ENCODE measurements around the gene PTGIR. TPM values are rescaled to one million over a fixed set of nuclear protein-coding genes. Genes with fewer than 3 reads are reported as not detected.

The PTGIR gene
- total RNA-seq, 1 experiment from 2014 or later = not detected

DNA sequence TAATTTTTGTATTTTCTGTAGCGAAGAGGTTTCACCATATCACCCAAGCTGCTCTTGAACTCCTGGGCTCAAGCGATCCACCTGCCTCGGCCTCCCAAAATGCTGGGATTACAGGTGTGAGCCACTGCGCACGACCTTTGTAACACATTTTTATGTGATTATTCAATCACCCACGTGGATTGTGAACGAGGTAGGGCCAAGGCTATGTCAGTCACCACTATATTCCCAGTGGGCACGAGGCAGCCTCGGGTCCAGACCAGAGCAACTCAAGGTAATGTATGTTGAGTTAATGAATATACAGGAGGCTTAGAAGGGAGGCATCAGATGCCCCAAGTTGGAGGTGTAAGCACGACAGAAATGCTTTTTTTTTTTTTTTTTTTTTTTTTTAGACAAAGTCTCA, 8.9 kb downstream of the PTGIR start:
- intact Hi-C loops (cut with micrococcal nuclease; ENCODE audit: unreplicated experiment) = no loop called here
- CTCF ChIA-PET = interaction anchor here (0.5 to 4.8 kb wide), 2 partner anchors 46 to 524 kb away, joined by 4 to 35 read pairs; partner anchors contain the start of gene DACT3

DNA sequence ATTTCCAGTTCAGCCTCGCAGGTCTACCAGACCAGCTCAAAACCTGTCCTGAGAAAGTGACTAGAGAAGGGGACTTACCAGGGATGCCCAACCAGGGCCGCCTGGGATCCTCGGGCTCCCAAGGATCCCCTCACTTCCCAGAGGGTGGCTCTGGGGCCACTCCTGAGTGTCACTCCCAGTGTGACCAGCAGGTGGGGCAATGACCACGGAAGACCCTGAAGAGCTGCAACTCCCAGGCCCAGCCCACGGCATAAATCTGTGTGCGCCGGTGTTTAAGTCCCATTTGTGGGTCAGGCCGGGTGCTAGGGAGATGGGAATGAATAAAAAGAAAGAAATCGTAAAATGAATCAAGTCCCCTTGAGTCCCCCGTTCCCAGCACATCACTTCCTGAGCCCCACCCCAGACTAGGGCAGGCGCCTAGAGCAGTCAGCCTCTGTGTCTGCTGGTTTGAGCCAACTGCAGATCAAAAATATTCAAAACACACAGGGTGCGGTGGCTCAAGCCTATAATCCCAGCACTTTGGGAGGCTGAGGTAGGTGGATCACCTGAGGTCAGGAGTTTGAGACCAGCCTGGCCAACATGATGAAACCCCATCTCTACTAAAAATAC, 10.7 kb downstream of the PTGIR start:
- Histone ChIP-seq H3K4me1 (ENCODE audit: insufficient read depth, low read length, poor library complexity, severe bottlenecking) (peaks cover 7% of the 10 kb centered on the region), H3K9me3 (ENCODE audit: low read depth, low read length, poor library complexity, severe bottlenecking) (no peaks in the 10 kb centered on the region), H3K27me3 (replicated peaks; ENCODE audit: insufficient read depth, low read depth, low read length, poor library complexity) (no peaks in the 10 kb centered on the region), H3K27ac (ENCODE audit: low read depth, low read length, poor library complexity, severe bottlenecking) (no peak overlapping the region), H3K4me3 (ENCODE audit: low read depth, low read length, poor library complexity, severe bottlenecking) (no peak overlapping the region), H3K36me3 (ENCODE audit: insufficient read depth, low read length, poor library complexity, severe bottlenecking) (peaks cover 10% of the 10 kb centered on the region)
- peak; percentile 88 for DNase-seq (ENCODE audit: low spot score)
- POLR2A ChIA-PET (ENCODE audit: low non-redundant PET) = no interaction called here
- intact Hi-C loops (cut with micrococcal nuclease; ENCODE audit: unreplicated experiment) = loop anchor here (1.0 kb wide), 1 partner anchor 48 kb away; no protein-coding TSS in a partner anchor
- TF ChIP-seq EZH2 (IDR thresholded peaks at IDR 0.05; ENCODE audit: borderline replicate concordance, low read depth, low read length, poor library complexity, severe bottlenecking) = no peak
- TF ChIP-seq, protein P1, sequence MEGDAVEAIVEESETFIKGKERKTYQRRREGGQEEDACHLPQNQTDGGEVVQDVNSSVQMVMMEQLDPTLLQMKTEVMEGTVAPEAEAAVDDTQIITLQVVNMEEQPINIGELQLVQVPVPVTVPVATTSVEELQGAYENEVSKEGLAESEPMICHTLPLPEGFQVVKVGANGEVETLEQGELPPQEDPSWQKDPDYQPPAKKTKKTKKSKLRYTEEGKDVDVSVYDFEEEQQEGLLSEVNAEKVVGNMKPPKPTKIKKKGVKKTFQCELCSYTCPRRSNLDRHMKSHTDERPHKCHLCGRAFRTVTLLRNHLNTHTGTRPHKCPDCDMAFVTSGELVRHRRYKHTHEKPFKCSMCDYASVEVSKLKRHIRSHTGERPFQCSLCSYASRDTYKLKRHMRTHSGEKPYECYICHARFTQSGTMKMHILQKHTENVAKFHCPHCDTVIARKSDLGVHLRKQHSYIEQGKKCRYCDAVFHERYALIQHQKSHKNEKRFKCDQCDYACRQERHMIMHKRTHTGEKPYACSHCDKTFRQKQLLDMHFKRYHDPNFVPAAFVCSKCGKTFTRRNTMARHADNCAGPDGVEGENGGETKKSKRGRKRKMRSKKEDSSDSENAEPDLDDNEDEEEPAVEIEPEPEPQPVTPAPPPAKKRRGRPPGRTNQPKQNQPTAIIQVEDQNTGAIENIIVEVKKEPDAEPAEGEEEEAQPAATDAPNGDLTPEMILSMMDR (conservative IDR thresholded peaks at IDR 0.05; ENCODE audit: low read depth, low read length) = peak; percentile 92
- CTCF ChIA-PET = interaction anchor here (0.6 to 4.8 kb wide), 4 partner anchors 14 to 441 kb away, joined by 6 to 35 read pairs (median 8); partner anchors contain the start of gene DACT3
- no TSS peak for BruUV-seq (replicated peaks)

More for the DNA sequence above, 8.9 kb downstream of the PTGIR start:
- no peak for DNase-seq (ENCODE audit: low spot score)
- BruUV-seq (replicated peaks) = no TSS peak
- no peaks in the 10 kb centered on the region for H3K27me3 ChIP-seq (replicated peaks; ENCODE audit: insufficient read depth, low read depth, low read length, poor library complexity)
- peaks cover 15% of the 10 kb centered on the region for H3K4me1 ChIP-seq (ENCODE audit: insufficient read depth, low read length, poor library complexity, severe bottlenecking)
- POLR2A ChIA-PET (ENCODE audit: low non-redundant PET) = no interaction called here
- no peak overlapping the region for H3K4me3 ChIP-seq (ENCODE audit: low read depth, low read length, poor library complexity, severe bottlenecking)
- no peak overlapping the region for H3K27ac ChIP-seq (ENCODE audit: low read depth, low read length, poor library complexity, severe bottlenecking)
- TF ChIP-seq, protein P1 (conservative IDR thresholded peaks at IDR 0.05; ENCODE audit: low read depth, low read length) = no peak
- TF ChIP-seq EZH2 (IDR thresholded peaks at IDR 0.05; ENCODE audit: borderline replicate concordance, low read depth, low read length, poor library complexity, severe bottlenecking) = no peak
- H3K9me3 ChIP-seq (ENCODE audit: low read depth, low read length, poor library complexity, severe bottlenecking) = no peaks in the 10 kb centered on the region
- no peaks in the 10 kb centered on the region for H3K36me3 ChIP-seq (ENCODE audit: insufficient read depth, low read length, poor library complexity, severe bottlenecking)

DNA sequence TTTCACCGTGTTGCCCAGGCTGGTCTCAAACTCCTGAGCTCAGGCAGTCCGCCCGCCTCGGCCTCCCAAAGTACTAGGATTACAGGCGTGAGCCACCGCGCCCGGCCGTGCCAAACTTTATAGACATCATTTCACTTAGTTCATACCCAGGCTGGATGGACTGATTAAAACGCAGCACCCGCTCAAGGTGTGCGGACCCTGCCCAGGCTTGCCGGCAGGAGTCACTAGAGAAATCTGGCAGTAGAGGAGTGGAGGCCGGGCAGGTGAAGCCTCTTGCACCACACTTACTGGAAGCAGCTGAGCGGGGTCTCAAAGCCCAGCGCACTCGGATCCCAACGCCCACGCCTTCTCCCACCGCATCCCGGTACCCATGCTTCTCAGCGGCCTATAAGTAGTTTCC, 11.4 kb downstream of the PTGIR start:
- intact Hi-C loops (cut with micrococcal nuclease; ENCODE audit: unreplicated experiment) = no loop called here
- POLR2A ChIA-PET (ENCODE audit: low non-redundant PET) = no interaction called here
- H3K9me3 ChIP-seq (ENCODE audit: low read depth, low read length, poor library complexity, severe bottlenecking) = no peaks in the 10 kb centered on the region
- peaks cover 17% of the 10 kb centered on the region for H3K36me3 ChIP-seq (ENCODE audit: insufficient read depth, low read length, poor library complexity, severe bottlenecking)
- CTCF ChIA-PET = interaction anchor here (1.0 to 4.8 kb wide), 2 partner anchors 13 to 48 kb away, joined by 8 to 35 read pairs; partner anchors contain the start of gene DACT3
- no peak overlapping the region for H3K4me3 ChIP-seq (ENCODE audit: low read depth, low read length, poor library complexity, severe bottlenecking)
- H3K4me1 ChIP-seq (ENCODE audit: insufficient read depth, low read length, poor library complexity, severe bottlenecking) = peaks cover under 1% of the 10 kb centered on the region
- TF ChIP-seq, protein P1 (conservative IDR thresholded peaks at IDR 0.05; ENCODE audit: low read depth, low read length) = no peak
- no peak for TF ChIP-seq EZH2 (IDR thresholded peaks at IDR 0.05; ENCODE audit: borderline replicate concordance, low read depth, low read length, poor library complexity, severe bottlenecking)
- no TSS peak for BruUV-seq (replicated peaks)
- no peaks in the 10 kb centered on the region for H3K27me3 ChIP-seq (replicated peaks; ENCODE audit: insufficient read depth, low read depth, low read length, poor library complexity)
- no peak for DNase-seq (ENCODE audit: low spot score)
- no peak overlapping the region for H3K27ac ChIP-seq (ENCODE audit: low read depth, low read length, poor library complexity, severe bottlenecking)

All from A673 (cell line).